ENCODE results near the gene DHX29. TPM values are rescaled to one million over a fixed set of nuclear protein-coding genes. Genes with fewer than 3 reads are reported as not detected.
A peak's percentile ranks its signal among the peaks of the same experiment; 100 is the strongest.

Gene DHX29
- total RNA-seq, 1 donor from 2014 or later = 20.3 TPM

DNA sequence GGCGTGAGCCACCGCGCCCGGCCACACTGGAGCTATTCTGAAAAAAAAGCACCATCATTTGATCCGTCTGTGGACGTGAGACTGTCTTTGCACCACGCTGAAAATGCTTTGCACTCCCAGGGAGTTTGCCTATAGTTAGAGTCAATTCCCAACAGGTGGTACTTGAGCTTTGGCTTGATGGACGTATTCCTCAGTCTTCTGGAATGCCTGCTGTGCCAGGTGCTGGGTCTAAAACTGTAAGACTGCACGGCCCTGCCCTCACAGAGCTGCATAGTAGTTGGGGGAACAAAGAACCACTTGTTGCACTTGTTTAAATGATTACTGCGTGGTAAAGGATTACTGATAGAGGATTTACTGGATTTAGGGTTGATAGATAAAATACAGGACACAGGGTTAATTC lies 70.7 kb downstream of the DHX29 start:
- Mint-ChIP-seq H3K4me3 (no peak overlapping the region), H3K4me1 (ENCODE audit: low read depth) (peaks cover 18% of the 10 kb centered on the region), H3K36me3 (ENCODE audit: low read depth) (no peaks in the 10 kb centered on the region), H3K27me3 (ENCODE audit: insufficient read depth) (peaks cover 64% of the 10 kb centered on the region), H3K27ac (no peak overlapping the region), H3K9me3 (no peaks in the 10 kb centered on the region)
- no peak for DNase-seq (ENCODE audit: low spot score)
- intact Hi-C loops (cut with micrococcal nuclease) = no loop called here

DNA sequence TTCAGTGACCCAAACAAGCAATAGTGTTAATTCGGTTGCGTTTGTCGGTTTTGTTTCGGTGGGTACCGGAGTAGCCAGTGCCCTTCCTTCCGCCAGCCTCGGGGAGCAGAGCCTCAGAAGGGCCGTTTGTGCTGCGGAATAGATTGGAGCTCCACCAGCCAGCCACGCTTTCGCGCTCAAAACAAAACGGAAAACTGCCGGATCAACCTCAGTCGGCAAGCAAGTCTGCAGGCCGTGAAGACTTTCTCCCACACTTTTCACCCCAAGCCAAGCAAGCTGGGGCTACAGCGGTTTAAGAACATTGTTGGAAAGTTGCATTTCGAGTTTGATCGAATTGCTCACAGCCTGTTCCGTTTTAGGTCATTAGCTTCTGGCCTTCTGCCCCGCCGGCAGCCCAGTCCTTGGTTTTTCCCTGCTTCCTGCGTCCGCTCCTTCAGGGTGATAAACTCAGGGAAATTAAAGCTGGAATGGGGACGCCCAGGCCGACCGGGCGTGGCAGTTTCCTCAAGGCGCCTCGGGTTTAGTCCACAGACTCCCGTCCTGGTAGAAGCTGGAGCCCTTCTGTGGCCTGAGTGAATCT lies 73.3 kb downstream of the DHX29 start:
- peaks cover 78% of the 10 kb centered on the region for H3K27me3 Mint-ChIP-seq (ENCODE audit: insufficient read depth)
- peak overlapping the region; percentile 82 for H3K4me3 Mint-ChIP-seq
- H3K4me1 Mint-ChIP-seq (ENCODE audit: low read depth) = peaks cover 42% of the 10 kb centered on the region
- no peaks in the 10 kb centered on the region for H3K36me3 Mint-ChIP-seq (ENCODE audit: low read depth)
- H3K9me3 Mint-ChIP-seq = no peaks in the 10 kb centered on the region
- intact Hi-C loops (cut with micrococcal nuclease) = no loop called here
- no peak for DNase-seq (ENCODE audit: low spot score)
- H3K27ac Mint-ChIP-seq = peak overlapping the region; percentile 61

DNA sequence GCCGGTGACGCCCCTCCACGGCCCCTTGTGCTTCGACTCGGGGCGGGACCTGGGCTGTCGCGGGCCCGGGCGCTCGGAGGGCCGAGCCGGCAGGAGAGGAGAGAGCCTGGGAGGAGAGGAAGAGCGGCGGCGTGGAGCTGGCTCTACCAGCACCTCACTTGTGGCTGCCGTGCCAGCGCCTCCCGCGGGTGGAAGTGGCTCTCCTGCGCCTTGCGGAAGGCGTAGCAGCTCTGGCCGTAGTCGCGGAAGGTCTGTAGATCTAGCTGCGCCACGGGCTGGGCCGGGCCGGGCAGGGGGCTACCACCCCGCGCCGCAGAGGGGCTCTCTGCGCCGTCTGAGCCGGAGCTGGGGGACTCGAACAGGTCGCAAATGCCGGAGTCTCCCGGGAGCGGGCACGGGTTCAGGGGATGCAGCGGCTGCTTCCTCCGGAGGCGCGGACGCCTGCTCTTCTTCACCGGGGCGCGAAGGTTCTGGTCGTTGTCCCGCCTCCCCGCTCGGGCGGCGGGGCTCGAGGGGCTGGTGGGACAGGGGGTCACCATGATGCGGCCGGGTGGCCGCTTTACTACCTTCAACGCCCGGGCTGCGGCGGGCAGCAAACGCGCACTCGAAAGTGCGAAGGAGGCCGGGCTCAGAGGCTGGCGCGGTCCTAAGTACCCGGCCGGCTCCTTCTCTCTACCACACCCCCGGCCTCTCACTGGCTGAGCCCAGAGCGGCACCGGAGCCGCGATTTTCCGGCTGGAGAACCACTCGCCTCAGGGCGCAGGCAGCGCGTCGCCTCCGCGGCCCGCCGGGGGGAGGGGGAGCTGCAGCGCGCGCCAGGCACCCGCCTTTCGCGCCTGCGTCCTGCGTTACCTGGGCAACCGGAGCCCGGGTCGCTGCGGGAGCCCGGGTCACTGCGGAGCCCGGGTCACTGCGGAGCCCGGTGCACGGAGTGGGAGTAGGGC lies 74.2 kb downstream of the DHX29 start, which contains the start of gene CCNO:
TSS of gene CCNO (minus strand) at position 624 of the 944 bp plus-strand sequence. CDS start at position 539, 85 bp downstream.
- H3K27me3 Mint-ChIP-seq (ENCODE audit: insufficient read depth) = peaks cover 80% of the 10 kb centered on the region
- peak within 1 kb of the TSS; percentile 61 for H3K27ac Mint-ChIP-seq
- H3K9me3 Mint-ChIP-seq = no peaks in the 10 kb centered on the region
- intact Hi-C loops (cut with micrococcal nuclease) = loop anchor here (1.0 to 2.0 kb wide), 3 partner anchors 14 to 74 kb away; partner anchors contain the start of genes DHX29 and MTREX
- DNase-seq (ENCODE audit: low spot score) = peak; percentile 58
- H3K4me3 Mint-ChIP-seq = peak within 1 kb of the TSS; percentile 83
- H3K36me3 Mint-ChIP-seq (ENCODE audit: low read depth) = no peaks in the 10 kb centered on the region
- peaks cover 42% of the 10 kb centered on the region for H3K4me1 Mint-ChIP-seq (ENCODE audit: low read depth)

DNA sequence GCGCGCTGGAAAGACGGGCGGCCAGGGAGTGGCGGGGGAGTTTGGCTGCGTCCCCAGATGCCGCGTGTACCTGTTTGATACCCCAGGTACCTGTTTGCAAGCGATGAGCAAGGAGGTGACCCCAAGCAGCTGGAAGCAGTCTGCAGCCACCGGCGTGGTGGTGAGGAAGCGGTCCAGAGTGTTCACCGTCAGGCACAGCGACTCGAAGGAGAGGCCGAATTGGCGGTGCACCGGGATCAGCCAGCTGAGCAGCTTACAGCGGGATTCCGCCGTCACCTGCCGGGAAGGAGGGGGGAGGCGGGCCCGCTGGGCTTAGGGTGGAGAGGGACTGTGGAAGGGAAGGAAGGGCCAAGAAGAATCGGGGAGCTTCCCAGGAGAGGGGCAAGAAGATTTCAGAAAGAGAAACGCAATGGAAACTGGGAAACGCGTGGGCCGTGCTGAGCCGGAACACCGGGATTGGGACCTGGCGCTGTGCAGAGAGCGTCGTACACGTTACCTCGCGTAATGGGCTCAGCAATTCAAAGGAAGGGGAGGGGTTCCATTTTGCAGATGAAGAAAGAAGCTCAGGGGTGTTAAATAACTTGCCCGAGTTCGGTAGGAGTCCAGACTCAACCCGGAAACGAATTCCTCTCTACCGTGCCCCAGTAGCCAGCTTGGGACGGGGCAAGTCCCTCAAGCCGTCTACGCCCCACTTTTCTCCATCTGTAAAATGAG lies 75.1 kb downstream of the DHX29 start:
- no peak for DNase-seq (ENCODE audit: low spot score)
- Mint-ChIP-seq H3K27me3 (ENCODE audit: insufficient read depth) (peaks cover 82% of the 10 kb centered on the region), H3K9me3 (no peaks in the 10 kb centered on the region), H3K4me1 (ENCODE audit: low read depth) (peaks cover 50% of the 10 kb centered on the region), H3K36me3 (ENCODE audit: low read depth) (no peaks in the 10 kb centered on the region), H3K27ac (peak overlapping the region; percentile 44), H3K4me3 (peak overlapping the region; percentile 83)
- intact Hi-C loops (cut with micrococcal nuclease) = loop anchor here (2.0 kb wide), 2 partner anchors 14 to 74 kb away; partner anchors contain the start of genes DHX29 and MTREX

DNA sequence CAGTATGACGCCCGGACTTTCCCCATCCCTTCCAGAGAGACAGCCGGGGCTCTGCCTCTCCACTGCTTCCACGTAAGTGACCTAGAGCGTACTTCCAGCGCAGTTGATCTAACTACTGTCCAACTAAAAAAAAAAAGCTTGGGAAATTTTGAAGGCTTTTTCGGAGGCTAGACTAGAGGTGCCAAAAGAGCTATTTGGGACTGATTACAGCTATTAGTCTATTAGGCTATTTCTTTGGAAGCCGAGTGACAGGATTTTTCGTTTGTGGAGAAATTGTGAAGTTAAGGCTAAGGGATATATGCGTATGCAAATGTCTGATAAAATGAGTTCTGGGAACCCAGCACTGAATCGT lies 75.6 kb downstream of the DHX29 start:
- DNase-seq (ENCODE audit: low spot score) = no peak
- Mint-ChIP-seq H3K27me3 (ENCODE audit: insufficient read depth) (peaks cover 81% of the 10 kb centered on the region), H3K36me3 (ENCODE audit: low read depth) (no peaks in the 10 kb centered on the region), H3K4me3 (peak overlapping the region; percentile 83), H3K27ac (peak overlapping the region; percentile 44), H3K4me1 (ENCODE audit: low read depth) (peaks cover 50% of the 10 kb centered on the region), H3K9me3 (no peaks in the 10 kb centered on the region)
- intact Hi-C loops (cut with micrococcal nuclease) = loop anchor here (1.0 to 2.0 kb wide), 3 partner anchors 9 to 75 kb away; partner anchors contain the start of genes DHX29 and MTREX

DNA sequence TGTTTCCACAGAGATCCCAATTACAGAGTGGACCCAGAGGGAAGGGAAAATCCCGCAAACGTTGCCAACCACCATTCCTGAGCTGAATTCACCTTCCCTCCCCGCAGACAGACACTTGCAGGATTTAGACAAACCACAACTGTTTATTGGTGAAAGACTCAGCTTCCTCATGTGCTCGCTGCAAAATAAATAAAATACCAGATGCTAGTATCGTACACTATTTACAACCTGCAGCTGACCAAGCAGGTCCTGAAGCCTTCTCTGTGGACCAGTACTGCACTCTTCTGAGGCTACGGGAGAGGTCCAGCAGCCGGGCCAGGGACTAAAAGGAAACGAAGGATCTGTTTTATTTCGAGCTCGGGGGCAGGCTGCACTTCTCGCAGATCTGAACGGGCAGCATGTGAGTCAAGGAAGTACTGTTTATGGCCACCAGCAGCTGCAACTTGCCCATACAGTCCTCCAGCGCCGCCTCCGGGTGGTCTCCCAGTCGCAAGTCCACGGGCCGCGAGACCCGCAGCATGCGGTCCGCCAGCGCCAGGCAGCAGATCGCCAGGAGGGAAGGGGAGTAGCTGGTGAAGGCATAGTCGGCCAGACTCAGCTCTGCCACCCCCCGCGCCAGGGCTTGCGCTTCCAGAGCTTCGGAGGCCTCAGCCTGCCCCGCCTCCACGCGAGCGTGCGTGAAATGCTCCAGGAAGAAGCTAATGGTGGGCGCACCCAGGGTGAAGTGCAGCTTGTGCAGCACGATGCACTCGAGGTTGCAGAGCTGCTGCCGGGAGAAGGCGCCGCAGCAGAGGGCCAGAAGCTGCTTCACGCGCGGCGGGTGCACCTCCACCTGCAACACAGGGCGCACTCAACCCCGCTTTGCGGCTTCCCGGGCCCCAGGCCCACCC lies 76.2 kb downstream of the DHX29 start:
- Mint-ChIP-seq H3K36me3 (ENCODE audit: low read depth) (no peaks in the 10 kb centered on the region), H3K9me3 (no peaks in the 10 kb centered on the region), H3K4me1 (ENCODE audit: low read depth) (peaks cover 52% of the 10 kb centered on the region), H3K27ac (no peak overlapping the region), H3K4me3 (peak overlapping the region; percentile 83), H3K27me3 (ENCODE audit: insufficient read depth) (peaks cover 77% of the 10 kb centered on the region)
- intact Hi-C loops (cut with micrococcal nuclease) = loop anchor here (1.0 kb wide), 1 partner anchor 8 kb away; no protein-coding TSS in a partner anchor
- DNase-seq (ENCODE audit: low spot score) = no peak

DNA sequence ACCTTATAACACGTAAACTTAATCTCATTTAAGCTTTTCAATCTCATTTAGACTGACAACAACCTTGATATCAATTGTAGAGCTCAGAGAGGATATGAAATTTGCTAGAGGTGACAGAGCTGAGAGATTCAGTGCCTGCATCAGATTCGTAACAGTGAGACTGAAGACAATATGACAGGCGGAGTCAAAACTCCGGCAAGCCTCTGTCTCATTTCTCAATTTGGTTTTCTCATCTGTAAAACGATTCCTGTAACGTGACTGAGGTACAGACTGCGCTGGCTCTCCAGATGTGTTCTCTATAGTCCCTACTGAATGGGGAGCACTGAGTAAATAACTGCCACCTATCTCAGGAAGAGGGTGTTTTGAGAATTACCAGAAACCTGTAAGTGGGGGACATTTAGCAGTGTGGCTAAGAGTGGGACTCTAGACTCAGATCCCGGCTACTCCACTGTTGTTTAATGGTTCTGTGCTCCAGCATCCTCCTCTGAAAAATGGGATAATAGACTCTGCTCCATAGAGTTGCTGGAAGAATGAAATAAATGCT lies 77.3 kb downstream of the DHX29 start:
- Mint-ChIP-seq H3K27ac (no peak overlapping the region), H3K36me3 (ENCODE audit: low read depth) (no peaks in the 10 kb centered on the region), H3K4me1 (ENCODE audit: low read depth) (peaks cover 55% of the 10 kb centered on the region), H3K9me3 (no peaks in the 10 kb centered on the region), H3K4me3 (no peak overlapping the region), H3K27me3 (ENCODE audit: insufficient read depth) (peaks cover 80% of the 10 kb centered on the region)
- no peak for DNase-seq (ENCODE audit: low spot score)
- intact Hi-C loops (cut with micrococcal nuclease) = no loop called here

DNA sequence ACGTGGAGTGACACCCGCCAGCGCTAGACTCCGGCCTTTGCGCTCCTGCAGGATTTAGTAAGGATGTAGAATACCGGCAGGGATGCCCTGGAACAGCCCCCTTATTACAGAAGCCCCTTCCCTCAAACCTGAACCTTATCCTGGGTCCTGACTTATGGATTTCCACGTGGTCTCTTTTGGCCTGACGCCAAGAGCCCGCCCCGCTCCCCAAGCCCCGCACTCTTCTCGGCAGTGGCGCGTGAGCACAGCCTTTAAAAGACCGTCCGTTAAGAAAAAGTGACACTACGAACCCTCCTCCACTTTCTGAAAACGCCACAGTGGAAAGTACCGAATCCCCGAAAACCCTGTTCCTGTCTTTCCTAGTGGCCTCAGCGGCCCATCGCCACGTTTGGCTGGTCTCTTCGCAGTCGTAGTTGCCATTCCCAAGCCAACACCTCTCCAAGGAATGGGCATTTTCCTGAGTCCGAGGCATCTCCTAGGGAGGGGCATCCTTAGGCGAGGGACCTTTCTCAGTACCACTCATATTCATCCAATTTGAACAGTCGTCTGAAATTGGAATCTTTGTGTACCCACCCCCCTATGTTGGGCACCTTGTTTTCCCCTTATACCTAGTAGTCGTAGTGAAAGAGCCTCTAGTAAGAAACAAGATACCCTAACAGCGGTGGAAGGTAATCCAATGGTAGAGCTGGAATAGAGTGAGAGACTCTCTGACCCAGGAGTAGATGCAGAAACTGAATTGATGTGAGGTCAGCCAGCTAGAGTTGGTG lies 79.6 kb downstream of the DHX29 start:
- no peaks in the 10 kb centered on the region for H3K9me3 Mint-ChIP-seq
- H3K4me1 Mint-ChIP-seq (ENCODE audit: low read depth) = peaks cover 61% of the 10 kb centered on the region
- H3K27ac Mint-ChIP-seq = peak overlapping the region; percentile 62
- DNase-seq (ENCODE audit: low spot score) = no peak
- H3K4me3 Mint-ChIP-seq = peak overlapping the region; percentile 68
- H3K27me3 Mint-ChIP-seq (ENCODE audit: insufficient read depth) = peaks cover 88% of the 10 kb centered on the region
- H3K36me3 Mint-ChIP-seq (ENCODE audit: low read depth) = no peaks in the 10 kb centered on the region
- intact Hi-C loops (cut with micrococcal nuclease) = loop anchor here (1.0 to 10.0 kb wide), 4 partner anchors 55 to 1743 kb away; partner anchors contain the start of genes ARL15, CDC20B and FST

DNA sequence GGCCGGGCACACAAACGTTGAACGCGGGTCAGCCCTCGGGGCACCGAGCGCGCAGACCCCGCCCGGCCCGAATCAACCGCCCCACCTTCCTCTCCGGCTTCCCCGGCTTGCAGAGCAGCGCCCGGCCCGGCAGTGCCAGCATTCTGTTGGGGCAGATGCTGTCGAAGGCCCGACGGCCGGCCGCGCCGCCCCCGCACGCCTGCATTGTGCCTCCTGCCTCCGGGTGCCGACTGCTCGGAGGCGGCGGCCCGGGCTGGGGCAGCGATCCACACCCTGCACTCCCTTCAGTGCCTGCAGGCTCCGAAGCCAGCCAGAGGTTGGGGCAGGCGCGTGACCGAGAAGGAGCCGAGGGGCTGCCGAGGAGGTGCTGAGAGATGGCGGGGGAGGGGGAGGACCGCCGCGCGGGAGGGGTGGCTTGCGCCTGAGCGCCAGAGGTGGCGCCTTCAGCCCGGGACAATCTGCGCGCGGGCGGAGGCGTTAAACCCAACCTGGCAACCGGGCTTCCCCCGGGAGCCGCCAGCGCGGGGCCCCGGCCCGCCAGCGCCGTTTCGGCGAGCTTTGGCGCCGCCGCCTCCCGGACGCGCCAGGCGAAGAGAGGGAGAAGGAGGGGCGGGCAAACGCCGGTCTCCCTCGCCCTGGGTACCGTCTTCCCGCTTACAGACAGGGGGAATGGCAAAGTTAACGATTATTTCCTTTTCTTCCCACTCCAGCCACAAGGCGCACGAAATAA lies 80.4 kb downstream of the DHX29 start, which contains the start of gene MCIDAS:
TSS of gene MCIDAS (minus strand) at position 382 of the 730 bp plus-strand sequence. CDS start at position 205, 177 bp downstream.
- Mint-ChIP-seq H3K9me3 (peaks cover 4% of the 10 kb centered on the region), H3K27me3 (ENCODE audit: insufficient read depth) (peaks cover 89% of the 10 kb centered on the region), H3K4me1 (ENCODE audit: low read depth) (peaks cover 63% of the 10 kb centered on the region), H3K36me3 (ENCODE audit: low read depth) (no peaks in the 10 kb centered on the region), H3K4me3 (peak within 1 kb of the TSS; percentile 68), H3K27ac (peak within 1 kb of the TSS; percentile 65)
- intact Hi-C loops (cut with micrococcal nuclease) = loop anchor here (1.0 to 10.0 kb wide), 4 partner anchors 54 to 1742 kb away; partner anchors contain the start of genes ARL15, CDC20B and FST
- DNase-seq (ENCODE audit: low spot score) = no peak

DNA sequence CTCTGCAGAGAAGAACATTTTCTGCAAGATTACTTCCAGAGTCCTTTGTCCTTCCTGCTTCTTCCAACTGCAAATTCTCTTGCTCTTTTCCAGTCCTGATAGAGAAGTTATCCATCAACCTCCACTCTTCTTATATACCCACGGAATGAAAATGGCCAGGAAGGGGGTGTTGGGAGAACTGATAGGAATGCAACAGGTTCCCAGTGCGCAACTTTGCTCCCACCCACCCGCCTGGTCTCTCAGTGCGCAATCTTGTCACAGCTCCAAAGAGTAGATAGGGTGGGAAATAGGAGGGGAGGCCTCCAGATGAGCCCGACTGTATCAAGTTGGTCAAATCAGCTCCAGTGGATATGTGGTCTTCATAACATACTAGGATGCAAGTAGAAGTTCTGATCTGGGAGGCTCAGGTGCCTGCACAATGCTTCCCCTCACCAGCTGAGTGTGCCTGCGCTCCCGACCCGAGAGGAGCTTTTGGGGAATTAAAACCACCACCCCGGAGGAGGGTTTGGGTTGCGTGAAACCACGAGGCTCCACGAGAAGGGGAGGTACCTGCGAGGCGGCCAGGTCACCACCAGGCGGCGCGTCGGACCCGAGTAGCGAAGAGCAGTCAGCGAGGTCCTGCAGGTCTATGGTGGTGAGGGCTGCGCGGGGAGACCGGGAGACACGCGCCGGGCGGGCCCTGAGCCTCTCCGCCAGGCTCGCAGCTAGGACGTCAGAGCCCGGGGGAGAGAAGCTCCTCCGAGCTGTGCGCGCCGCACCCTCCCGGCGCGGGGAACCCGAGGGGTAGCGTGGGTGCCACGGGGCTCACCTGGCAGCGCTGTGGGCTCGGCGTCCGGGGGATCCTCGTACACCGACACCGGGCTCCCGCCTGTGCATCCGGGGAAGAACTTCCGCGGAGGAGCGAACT lies 81.2 kb downstream of the DHX29 start:
- H3K27me3 Mint-ChIP-seq (ENCODE audit: insufficient read depth) = peaks cover 87% of the 10 kb centered on the region
- peak overlapping the region; percentile 65 for H3K27ac Mint-ChIP-seq
- H3K4me1 Mint-ChIP-seq (ENCODE audit: low read depth) = peaks cover 58% of the 10 kb centered on the region
- peak overlapping the region; percentile 61 for H3K4me3 Mint-ChIP-seq
- peaks cover 4% of the 10 kb centered on the region for H3K9me3 Mint-ChIP-seq
- DNase-seq (ENCODE audit: low spot score) = no peak
- H3K36me3 Mint-ChIP-seq (ENCODE audit: low read depth) = no peaks in the 10 kb centered on the region
- intact Hi-C loops (cut with micrococcal nuclease) = loop anchor here (5.0 to 10.0 kb wide), 3 partner anchors 466 to 1741 kb away; partner anchors contain the start of genes ARL15 and FST

Measured in activated T-helper 1 cell treated with anti-CD3 and anti-CD28 coated beads, Interleukin-12 subunit alpha, Interleukin-12 subunit beta, Interleukin-2, Interleukin-4 antibody, amounts not matched to agents 30 ng/mL and 10 ng/mL and 1 ng/mL, durations not matched to agents 14 hours and 24 hours and 36 hours (primary cell).